Measurements from ENCODE around the gene MVK. TPM values are rescaled to one million over a fixed set of nuclear protein-coding genes. Genes with fewer than 3 reads are reported as not detected.
A peak's percentile ranks its signal among the peaks of the same experiment; 100 is the strongest.

Gene MVK
- total and polyA plus RNA-seq, 2 donors (not counting 1 experiment from before 2014, with no cell fraction given) = 18.8 to 22.1 TPM

- TF ChIP-seq EZH2 (IDR thresholded peaks at IDR 0.05; ENCODE audit: low read length, missing control alignments) = no peak
- TF ChIP-seq, protein P1, sequence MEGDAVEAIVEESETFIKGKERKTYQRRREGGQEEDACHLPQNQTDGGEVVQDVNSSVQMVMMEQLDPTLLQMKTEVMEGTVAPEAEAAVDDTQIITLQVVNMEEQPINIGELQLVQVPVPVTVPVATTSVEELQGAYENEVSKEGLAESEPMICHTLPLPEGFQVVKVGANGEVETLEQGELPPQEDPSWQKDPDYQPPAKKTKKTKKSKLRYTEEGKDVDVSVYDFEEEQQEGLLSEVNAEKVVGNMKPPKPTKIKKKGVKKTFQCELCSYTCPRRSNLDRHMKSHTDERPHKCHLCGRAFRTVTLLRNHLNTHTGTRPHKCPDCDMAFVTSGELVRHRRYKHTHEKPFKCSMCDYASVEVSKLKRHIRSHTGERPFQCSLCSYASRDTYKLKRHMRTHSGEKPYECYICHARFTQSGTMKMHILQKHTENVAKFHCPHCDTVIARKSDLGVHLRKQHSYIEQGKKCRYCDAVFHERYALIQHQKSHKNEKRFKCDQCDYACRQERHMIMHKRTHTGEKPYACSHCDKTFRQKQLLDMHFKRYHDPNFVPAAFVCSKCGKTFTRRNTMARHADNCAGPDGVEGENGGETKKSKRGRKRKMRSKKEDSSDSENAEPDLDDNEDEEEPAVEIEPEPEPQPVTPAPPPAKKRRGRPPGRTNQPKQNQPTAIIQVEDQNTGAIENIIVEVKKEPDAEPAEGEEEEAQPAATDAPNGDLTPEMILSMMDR (conservative IDR thresholded peaks at IDR 0.05 in 1 of 2, IDR thresholded peaks at IDR 0.05 in 1 of 2; ENCODE audit: low read depth in 1 of 2, low read length in 2 of 2) = no peak
- DNase-seq (ENCODE audit: low read depth in 2 of 2) = no peak
- H3K4me2 ChIP-seq (ENCODE audit: extremely low read depth, insufficient read depth, low read length) = no peak overlapping the region
These were observed 48.3 kb downstream of the MVK start for GRCh38 chr12:109621901-109622364.

DNA sequence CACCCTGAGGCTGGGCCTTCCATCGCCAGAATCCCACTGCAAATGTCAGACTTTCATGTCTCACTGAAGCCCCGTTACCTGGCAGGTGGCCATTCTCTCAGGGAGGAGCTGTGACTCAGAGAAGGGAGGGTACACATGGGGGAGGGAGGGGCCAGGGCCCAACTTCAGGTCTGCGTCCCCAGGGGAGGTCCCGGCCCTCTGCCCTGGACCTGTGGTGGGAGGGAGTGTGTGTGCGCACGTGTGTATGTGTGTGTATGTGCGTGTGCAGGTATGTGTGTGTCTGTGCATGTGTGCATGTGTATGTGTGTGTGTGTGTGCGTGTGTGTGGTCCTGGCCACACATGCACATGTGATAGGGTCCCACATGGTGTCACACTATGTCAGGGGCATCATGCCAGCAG lies 50.9 kb downstream of the MVK start:
- H3K27me3 ChIP-seq (ENCODE audit: control insufficient read depth, insufficient read depth, low read length) = peaks cover 2% of the 10 kb centered on the region
- H3K9me3 ChIP-seq (ENCODE audit: control insufficient read depth, insufficient read depth, low read depth, low read length) = no peaks in the 10 kb centered on the region
- TF ChIP-seq EZH2 (IDR thresholded peaks at IDR 0.05; ENCODE audit: low read length, missing control alignments) = no peak
- TF ChIP-seq, protein P1 (conservative IDR thresholded peaks at IDR 0.05 in 1 of 2, IDR thresholded peaks at IDR 0.05 in 1 of 2; ENCODE audit: low read depth in 1 of 2, low read length in 2 of 2) = no peak
- no peak overlapping the region for H3K4me2 ChIP-seq (ENCODE audit: extremely low read depth, insufficient read depth, low read length)
- no peak overlapping the region for H3K27ac ChIP-seq (ENCODE audit: insufficient read depth, low read length)
- H3K4me1 ChIP-seq (ENCODE audit: control insufficient read depth, extremely low read depth, insufficient read depth, low read length) = no peaks in the 10 kb centered on the region
- no peak overlapping the region for H2AFZ ChIP-seq (ENCODE audit: low read length)
- no peak for DNase-seq (ENCODE audit: low read depth in 2 of 2)
- no peak overlapping the region for H3K4me3 ChIP-seq (replicated peaks in 1 of 4; ENCODE audit: control extremely low read depth in 1 of 4, insufficient read depth in 1 of 4, low read depth in 3 of 4, low read length in 4 of 4)
- no peaks in the 10 kb centered on the region for H3K79me2 ChIP-seq (ENCODE audit: control insufficient read depth, insufficient read depth, low read length)
- no peaks in the 10 kb centered on the region for H3K36me3 ChIP-seq (ENCODE audit: control insufficient read depth, insufficient read depth, low read length)
- no peak overlapping the region for H3K9ac ChIP-seq (ENCODE audit: insufficient read depth, low read length)
- no peaks in the 10 kb centered on the region for H4K20me1 ChIP-seq (ENCODE audit: control insufficient read depth, extremely low read depth, insufficient read depth, low read length)

More at GRCh38 chr12:109621901-109622364, 48.3 kb downstream of the MVK start:
- Histone ChIP-seq H4K20me1 (ENCODE audit: control insufficient read depth, extremely low read depth, insufficient read depth, low read length) (no peaks in the 10 kb centered on the region), H2AFZ (ENCODE audit: low read length) (no peak overlapping the region), H3K27ac (ENCODE audit: insufficient read depth, low read length) (no peak overlapping the region), H3K9ac (ENCODE audit: insufficient read depth, low read length) (no peak overlapping the region), H3K27me3 (ENCODE audit: control insufficient read depth, insufficient read depth, low read length) (peaks cover 1% of the 10 kb centered on the region), H3K4me3 (replicated peaks in 1 of 4; ENCODE audit: control extremely low read depth in 1 of 4, insufficient read depth in 1 of 4, low read depth in 3 of 4, low read length in 4 of 4) (no peak overlapping the region), H3K4me1 (ENCODE audit: control insufficient read depth, extremely low read depth, insufficient read depth, low read length) (no peaks in the 10 kb centered on the region), H3K79me2 (ENCODE audit: control insufficient read depth, insufficient read depth, low read length) (no peaks in the 10 kb centered on the region), H3K9me3 (ENCODE audit: control insufficient read depth, insufficient read depth, low read depth, low read length) (no peaks in the 10 kb centered on the region), H3K36me3 (ENCODE audit: control insufficient read depth, insufficient read depth, low read length) (no peaks in the 10 kb centered on the region)

DNA sequence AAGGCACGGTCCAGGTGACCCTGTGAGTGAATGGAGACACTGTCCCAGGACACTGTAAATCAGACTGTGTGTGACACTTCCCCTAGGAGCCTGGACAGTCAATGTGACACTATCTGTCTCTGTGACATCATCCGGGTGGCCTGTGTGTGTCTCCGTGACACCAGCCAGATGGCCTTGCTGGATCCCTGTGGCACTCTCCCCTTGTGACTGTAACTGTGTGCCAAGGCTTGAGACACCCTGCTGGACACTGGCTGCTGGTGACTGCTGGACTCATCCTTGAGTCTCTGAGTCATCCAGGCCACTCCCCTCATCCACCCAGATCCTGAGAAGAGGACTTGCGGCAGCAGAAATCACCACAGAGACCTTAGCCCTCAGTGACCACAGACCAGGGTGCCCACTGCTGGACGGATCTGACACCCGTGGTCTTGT lies 51.6 kb downstream of the MVK start:
- TF ChIP-seq EZH2 (IDR thresholded peaks at IDR 0.05; ENCODE audit: low read length, missing control alignments) = no peak
- TF ChIP-seq, protein P1 (conservative IDR thresholded peaks at IDR 0.05 in 1 of 2, IDR thresholded peaks at IDR 0.05 in 1 of 2; ENCODE audit: low read depth in 1 of 2, low read length in 2 of 2) = no peak
- H4K20me1 ChIP-seq (ENCODE audit: control insufficient read depth, extremely low read depth, insufficient read depth, low read length) = no peaks in the 10 kb centered on the region
- no peaks in the 10 kb centered on the region for H3K36me3 ChIP-seq (ENCODE audit: control insufficient read depth, insufficient read depth, low read length)
- no peak overlapping the region for H3K4me2 ChIP-seq (ENCODE audit: extremely low read depth, insufficient read depth, low read length)
- peak in 1 of 2 donors; percentile 40 for DNase-seq (ENCODE audit: low read depth in 2 of 2)
- no peak overlapping the region for H2AFZ ChIP-seq (ENCODE audit: low read length)
- no peaks in the 10 kb centered on the region for H3K9me3 ChIP-seq (ENCODE audit: control insufficient read depth, insufficient read depth, low read depth, low read length)
- H3K4me3 ChIP-seq (replicated peaks in 1 of 4; ENCODE audit: control extremely low read depth in 1 of 4, insufficient read depth in 1 of 4, low read depth in 3 of 4, low read length in 4 of 4) = no peak overlapping the region
- H3K27ac ChIP-seq (ENCODE audit: insufficient read depth, low read length) = no peak overlapping the region
- H3K4me1 ChIP-seq (ENCODE audit: control insufficient read depth, extremely low read depth, insufficient read depth, low read length) = no peaks in the 10 kb centered on the region
- H3K9ac ChIP-seq (ENCODE audit: insufficient read depth, low read length) = no peak overlapping the region
- H3K27me3 ChIP-seq (ENCODE audit: control insufficient read depth, insufficient read depth, low read length) = peaks cover 2% of the 10 kb centered on the region
- no peaks in the 10 kb centered on the region for H3K79me2 ChIP-seq (ENCODE audit: control insufficient read depth, insufficient read depth, low read length)

All from fibroblast of lung (primary cell).